ENCODE data around the gene JARID2. TPM values are rescaled to one million over a fixed set of nuclear protein-coding genes. Genes with fewer than 3 reads are reported as not detected.

Gene JARID2
- total and polyA plus RNA-seq, 2 of the 8 experiments (the other 6 are each of a cell fraction or from before 2014, with no cell fraction given) = 60.1 to 239 TPM

- TF ChIP-seq E2F6 (IDR thresholded peaks at IDR 0.05) (no peak), RFX5 (IDR thresholded peaks at IDR 0.05; ENCODE audit: borderline replicate concordance, low read depth, low read length) (no peak), KDM1A (IDR thresholded peaks at IDR 0.05; ENCODE audit: borderline replicate concordance, low read length) (no peak), NANOG (IDR thresholded peaks at IDR 0.05; ENCODE audit: insufficient read depth, low read depth, low read length, poor library complexity, severe bottlenecking) (no peak), JUND (IDR thresholded peaks at IDR 0.05; ENCODE audit: low read length) (no peak)
Observed at GRCh38 chr6:15501826-15502445, 256.1 kb downstream of the JARID2 start (continued).
